Activated B cell treated with CpG ODN at 0.5 μM for 24 hours (primary cell): ENCODE data around the gene ARHGDIG. TPM values are rescaled to one million over a fixed set of nuclear protein-coding genes. Genes with fewer than 3 reads are reported as not detected.
"Not testable (repeated sequence)": the region's sequence is repeated elsewhere in the genome, so short reads cannot be mapped to it uniquely, and the experiment has no call there.

Source experiments
- ATAC-seq: fragments of 200-7000 bp; cut with Tn5 transposase; one replicate; pipeline ENCODE4 v1.10.0; 2021; ENCODE audit warnings: low read depth, mild to moderate bottlenecking, moderate library complexity
- CTCF ChIA-PET: fragments of 350-600 bp; sonication (Branson Sonifier 250); formaldehyde crosslinking; loops from one replicate; lab custom pipeline; 2021; ENCODE audit warnings: antibody characterized with exemption; lab: Charles Lee
- POLR2A ChIA-PET: fragments of 350-600 bp; sonication (Branson Sonifier 250); formaldehyde crosslinking; loops from one replicate; lab custom pipeline; 2021; ENCODE audit warnings: antibody characterized with exemption; lab: Charles Lee
- DNase-seq: peaks from one replicate; pipeline ENCODE4 v3.0.0; 2022
- H3K27ac Mint-ChIP-seq: one replicate; pipeline ENCODE4 v1.8.0; 2020; ENCODE audit warnings: mixed read lengths
- H3K27me3 Mint-ChIP-seq: one replicate; pipeline ENCODE4 v1.8.0; 2021; ENCODE audit warnings: mixed read lengths
- H3K36me3 Mint-ChIP-seq: one replicate; pipeline ENCODE4 v1.8.0; 2021; ENCODE audit warnings: low read depth, mixed read lengths
- H3K4me1 Mint-ChIP-seq: one replicate; pipeline ENCODE4 v1.8.0; 2021; ENCODE audit warnings: mixed read lengths
- H3K4me3 Mint-ChIP-seq: one replicate; pipeline ENCODE4 v1.8.0; 2020; ENCODE audit warnings: mild to moderate bottlenecking, mixed read lengths
- H3K9me3 Mint-ChIP-seq: one replicate; pipeline ENCODE4 v1.8.0; 2020; ENCODE audit warnings: mixed read lengths
- intact Hi-C: fragments of 100-400 bp; cut with micrococcal nuclease; formaldehyde crosslinking; loops from one replicate; pipeline ENCODE4 v1.15.1; 2024
- total RNA-seq: library from RNA; stranded (reverse); gene quantifications from 2 replicates; pipeline ENCODE4 v1.2.3, GENCODE V29; 2022
- TF ChIP-seq, protein P1 (sequence below): fragments of 200-600 bp; IDR thresholded peaks from one replicate; pipeline ENCODE4 v1.8.0; 2022; ENCODE audit warnings: antibody characterized with exemption, mild to moderate bottlenecking

ARHGDIG gene
- total RNA-seq, 1 donor from 2014 or later = not detected

DNA sequence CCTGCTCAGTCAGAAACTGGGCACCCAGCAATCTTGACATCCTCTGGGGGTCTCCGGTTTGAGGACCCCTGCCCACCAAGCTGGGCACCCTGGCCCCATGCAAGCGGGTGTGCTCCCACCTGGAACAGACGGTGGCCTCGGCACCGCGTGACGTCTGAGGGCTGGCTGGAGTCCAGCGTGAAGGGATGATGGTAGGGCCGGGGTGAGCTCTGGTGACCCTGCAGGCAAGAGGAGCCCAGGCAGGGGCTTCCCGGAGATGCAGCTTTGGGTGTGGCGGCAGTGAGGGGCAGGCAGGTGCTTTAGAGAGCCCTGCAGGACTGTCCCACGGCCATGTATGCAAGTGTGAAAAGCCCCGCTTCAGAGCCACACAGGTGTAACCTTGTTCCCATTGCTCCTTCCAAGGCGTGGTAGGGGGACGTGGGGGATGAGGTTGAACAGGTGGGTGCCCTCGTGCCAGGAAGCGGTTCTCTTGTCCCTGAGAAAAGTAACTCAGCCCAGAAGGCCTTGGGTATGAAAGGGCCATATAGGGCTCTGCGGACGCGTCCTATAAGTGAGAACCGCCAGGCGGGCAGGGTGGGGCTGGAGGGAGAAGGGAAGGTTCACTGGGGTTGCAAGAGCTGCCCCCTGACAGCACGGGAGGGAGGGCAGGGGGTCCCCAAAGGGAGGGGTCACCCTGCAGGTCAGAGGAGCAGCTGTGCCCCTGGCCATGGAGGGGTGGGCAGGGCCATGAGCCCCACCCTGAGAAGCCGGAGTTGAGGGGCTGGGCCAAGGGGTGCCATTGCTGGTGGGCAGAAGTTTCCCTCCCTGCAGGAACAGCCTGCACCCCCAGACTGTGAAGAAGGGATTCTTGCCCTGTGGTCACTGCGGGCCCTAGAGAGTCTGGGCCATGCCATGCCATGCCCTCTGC is 13.9 kb upstream of the ARHGDIG start:
- CTCF ChIA-PET = no interaction called here
- intact Hi-C loops = no loop called here

DNA sequence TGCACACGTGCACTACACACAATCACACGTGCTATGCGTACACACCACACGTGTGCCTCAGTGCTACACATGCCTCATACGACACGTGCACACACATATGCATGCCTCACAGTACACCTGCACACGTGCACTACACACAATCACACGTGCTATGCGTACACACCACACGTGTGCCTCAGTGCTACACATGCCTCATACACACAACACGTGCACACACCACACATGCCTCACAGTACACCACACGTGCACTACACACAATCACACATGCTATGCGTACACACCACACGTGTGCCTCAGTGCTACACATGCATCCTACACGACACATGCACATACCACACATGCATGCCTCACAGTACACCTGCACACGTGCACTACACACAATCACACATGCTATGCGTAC is 12.8 kb upstream of the ARHGDIG start:
- CTCF ChIA-PET, DNase-seq, H3K9me3 Mint-ChIP-seq, H3K4me3 Mint-ChIP-seq, intact Hi-C loops, ATAC-seq, H3K27me3 Mint-ChIP-seq, H3K27ac Mint-ChIP-seq, POLR2A ChIA-PET, H3K4me1 Mint-ChIP-seq: not testable (repeated sequence)
- H3K36me3 Mint-ChIP-seq = peaks cover 18% of the 10 kb centered on the region

More for the DNA sequence above, 13.9 kb upstream of the ARHGDIG start:
- no peaks in the 10 kb centered on the region for H3K27me3 Mint-ChIP-seq
- H3K36me3 Mint-ChIP-seq = peaks cover 28% of the 10 kb centered on the region
- H3K27ac Mint-ChIP-seq = no peak overlapping the region
- DNase-seq (no peak), ATAC-seq (no peak)
- H3K4me3 Mint-ChIP-seq = no peak overlapping the region
- no peaks in the 10 kb centered on the region for H3K9me3 Mint-ChIP-seq
- POLR2A ChIA-PET = interaction anchor here (0.7 kb wide), 1 partner anchor 166 kb away, joined by 3 read pairs; no protein-coding TSS in a partner anchor
- H3K4me1 Mint-ChIP-seq = no peaks in the 10 kb centered on the region
- TF ChIP-seq, protein P1, sequence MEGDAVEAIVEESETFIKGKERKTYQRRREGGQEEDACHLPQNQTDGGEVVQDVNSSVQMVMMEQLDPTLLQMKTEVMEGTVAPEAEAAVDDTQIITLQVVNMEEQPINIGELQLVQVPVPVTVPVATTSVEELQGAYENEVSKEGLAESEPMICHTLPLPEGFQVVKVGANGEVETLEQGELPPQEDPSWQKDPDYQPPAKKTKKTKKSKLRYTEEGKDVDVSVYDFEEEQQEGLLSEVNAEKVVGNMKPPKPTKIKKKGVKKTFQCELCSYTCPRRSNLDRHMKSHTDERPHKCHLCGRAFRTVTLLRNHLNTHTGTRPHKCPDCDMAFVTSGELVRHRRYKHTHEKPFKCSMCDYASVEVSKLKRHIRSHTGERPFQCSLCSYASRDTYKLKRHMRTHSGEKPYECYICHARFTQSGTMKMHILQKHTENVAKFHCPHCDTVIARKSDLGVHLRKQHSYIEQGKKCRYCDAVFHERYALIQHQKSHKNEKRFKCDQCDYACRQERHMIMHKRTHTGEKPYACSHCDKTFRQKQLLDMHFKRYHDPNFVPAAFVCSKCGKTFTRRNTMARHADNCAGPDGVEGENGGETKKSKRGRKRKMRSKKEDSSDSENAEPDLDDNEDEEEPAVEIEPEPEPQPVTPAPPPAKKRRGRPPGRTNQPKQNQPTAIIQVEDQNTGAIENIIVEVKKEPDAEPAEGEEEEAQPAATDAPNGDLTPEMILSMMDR = no peak

DNA sequence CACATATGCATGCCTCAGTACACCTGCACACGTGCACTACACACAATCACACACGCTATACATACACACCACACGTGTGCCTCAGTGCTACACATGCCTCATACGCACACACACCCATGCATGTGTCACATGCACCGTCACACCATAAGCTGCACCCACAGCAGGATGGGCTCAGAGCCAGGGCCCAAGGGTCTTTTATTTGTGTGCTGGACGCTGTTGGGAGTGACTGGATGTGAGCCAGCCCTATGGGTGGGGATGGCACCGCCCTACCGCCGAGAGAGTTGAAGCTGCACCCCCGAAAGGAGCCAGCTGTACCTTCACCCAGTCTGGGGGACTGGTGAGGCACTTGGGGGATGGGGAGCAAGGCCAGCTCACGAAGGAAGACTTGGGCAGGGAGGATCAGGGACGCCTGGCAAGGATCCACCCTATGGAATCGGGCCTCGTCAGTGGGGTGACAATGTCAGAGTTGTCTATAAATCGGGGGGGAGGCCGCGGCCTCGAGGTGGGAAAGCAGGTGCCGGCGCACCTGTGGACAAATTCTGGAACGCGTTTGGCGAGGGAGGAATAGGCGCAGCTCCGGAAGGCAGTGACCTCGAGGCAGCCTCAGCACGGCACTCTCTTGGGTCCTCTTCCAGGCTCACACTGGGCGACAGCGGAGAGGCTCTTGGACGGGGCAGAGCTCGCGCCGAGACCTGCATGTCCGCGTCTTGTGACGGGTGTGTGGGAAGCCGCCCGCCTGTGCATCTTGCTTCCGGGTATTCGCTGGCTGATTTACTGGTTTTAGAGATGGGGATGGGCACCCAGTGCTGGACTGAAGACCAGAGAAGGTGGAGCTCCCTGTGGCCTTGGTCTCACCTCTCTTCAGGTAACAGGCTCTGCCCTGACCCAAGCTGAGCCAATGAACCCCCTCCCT is 12.0 kb upstream of the ARHGDIG start:
- CTCF ChIA-PET = no interaction called here
- no peaks in the 10 kb centered on the region for H3K27me3 Mint-ChIP-seq

DNA sequence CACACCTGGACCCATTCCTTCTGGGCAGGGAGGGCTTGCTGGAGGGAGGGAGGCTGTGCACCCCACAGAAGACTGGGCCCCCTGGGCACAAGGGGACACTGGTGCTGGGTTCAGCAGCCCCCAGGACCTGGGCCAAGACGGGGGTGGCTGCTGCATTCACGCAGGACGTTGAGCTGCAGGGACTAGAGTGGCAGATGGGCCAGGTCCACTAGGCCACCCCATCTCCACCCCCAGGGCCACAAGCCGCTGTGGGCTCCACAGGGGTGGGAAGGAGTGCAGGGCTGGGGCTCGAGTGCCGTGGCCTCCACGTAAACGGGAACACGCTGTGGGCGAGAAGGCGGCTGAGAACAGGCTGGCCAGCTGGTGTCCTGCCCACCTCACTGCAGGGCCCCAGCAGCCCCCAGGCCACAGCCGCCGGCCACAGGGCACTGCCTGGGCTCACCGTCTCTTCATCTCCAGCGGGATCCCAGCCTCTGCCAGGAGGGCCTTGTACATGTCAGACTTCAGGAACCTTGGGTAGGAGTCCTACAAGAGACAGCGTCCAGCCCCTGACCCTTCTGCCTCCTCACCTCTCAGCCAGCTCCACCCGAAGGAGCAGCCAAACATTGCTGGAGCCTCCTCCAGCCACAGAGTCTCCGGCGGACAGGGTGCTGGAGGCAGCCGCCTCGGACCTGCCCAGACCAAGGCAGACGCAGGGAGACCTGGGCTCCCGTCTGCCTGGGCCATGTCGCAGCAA is 11.2 kb upstream of the ARHGDIG start:
- DNase-seq (no peak), ATAC-seq (no peak)
- Mint-ChIP-seq H3K9me3 (no peaks in the 10 kb centered on the region), H3K4me3 (no peak overlapping the region), H3K36me3 (peaks cover 10% of the 10 kb centered on the region), H3K4me1 (no peaks in the 10 kb centered on the region), H3K27ac (no peak overlapping the region), H3K27me3 (peaks cover 1% of the 10 kb centered on the region)
- POLR2A ChIA-PET = no interaction called here
- TF ChIP-seq, protein P1 = no peak
- CTCF ChIA-PET = no interaction called here
- intact Hi-C loops = no loop called here

More for the DNA sequence above, 12.0 kb upstream of the ARHGDIG start:
- Mint-ChIP-seq H3K36me3 (peaks cover 15% of the 10 kb centered on the region), H3K9me3 (no peaks in the 10 kb centered on the region), H3K4me3 (no peak overlapping the region), H3K4me1 (no peaks in the 10 kb centered on the region), H3K27ac (no peak overlapping the region)
- no peak for ATAC-seq
- TF ChIP-seq, protein P1 = no peak
- intact Hi-C loops = no loop called here
- no peak for DNase-seq
- POLR2A ChIA-PET = no interaction called here
